ENCODE measurements around the gene PRAMEF12.

GRCh38 chr1:12734651-12735050, 38.9 kb upstream of the PRAMEF12 start:
- TF ChIP-seq SALL2 (tag by site-specific recombination; IDR thresholded peaks at IDR 0.05; ENCODE audit: borderline replicate concordance): no peak
- TF ChIP-seq CTCF (tag by site-specific recombination; IDR thresholded peaks at IDR 0.05): no peak
- no peak for TF ChIP-seq ZNF274 (IDR thresholded peaks at IDR 0.05; ENCODE audit: low read length)
- no peak for TF ChIP-seq ZNF274 (tag by site-specific recombination; IDR thresholded peaks at IDR 0.05; ENCODE audit: borderline replicate concordance)
- no peak for TF ChIP-seq YY2 (tag by site-specific recombination; IDR thresholded peaks at IDR 0.05)
- TF ChIP-seq ZNF175 (tag by site-specific recombination; IDR thresholded peaks at IDR 0.05): no peak
- TF ChIP-seq IKZF3 (tag by site-specific recombination; IDR thresholded peaks at IDR 0.05): no peak
- TF ChIP-seq ZNF530 (tag by site-specific recombination; IDR thresholded peaks at IDR 0.05; ENCODE audit: low read depth): no peak
- no peak for TF ChIP-seq GLI2 (tag by site-specific recombination; IDR thresholded peaks at IDR 0.05; ENCODE audit: borderline replicate concordance, low read depth)

Data from HEK293 (cell line).